ENCODE results near the gene B3GAT3.
"Not testable (repeated sequence)": the region's sequence is repeated elsewhere in the genome, so short reads cannot be mapped to it uniquely, and the experiment has no call there.

The B3GAT3 gene

DNA sequence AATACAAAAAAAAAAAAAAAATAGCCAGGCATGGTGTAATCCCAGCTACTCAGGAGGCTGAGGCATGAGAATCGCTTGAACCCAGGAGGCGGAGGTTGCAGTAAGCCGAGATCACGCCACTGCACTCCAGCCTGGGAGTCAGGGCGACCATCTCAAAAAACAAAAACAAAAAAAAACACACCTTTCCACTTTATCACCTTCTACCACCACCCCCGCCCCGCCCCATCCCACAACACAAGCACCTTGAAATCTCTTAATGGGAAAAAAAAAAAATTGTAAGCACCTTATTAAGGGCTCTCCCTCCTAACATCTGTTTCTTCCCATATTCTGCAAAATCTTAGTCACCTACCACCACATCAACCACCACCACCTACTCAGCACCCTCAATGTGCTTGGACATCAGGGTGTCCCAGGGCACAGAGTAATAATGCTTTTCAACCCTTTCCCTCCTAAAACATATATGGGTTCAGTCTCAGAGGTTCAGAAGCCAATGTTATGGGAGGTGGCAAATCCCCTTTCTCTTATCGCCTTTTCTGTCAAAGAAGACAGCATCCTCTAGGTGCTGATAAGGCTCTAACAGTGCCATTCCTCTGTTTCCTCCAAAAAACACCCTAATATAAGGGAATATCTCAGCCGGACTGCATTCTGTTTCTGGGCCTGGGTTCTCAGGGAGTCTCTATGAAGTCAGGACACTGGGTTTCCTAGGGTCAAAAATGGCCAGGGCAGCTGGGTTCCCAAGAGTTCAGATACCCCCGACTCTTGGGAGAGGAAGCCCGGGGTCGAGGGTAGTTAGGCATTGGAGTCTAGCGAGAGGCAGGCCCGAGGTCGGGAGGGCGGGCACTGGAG lies 30.6 kb upstream of the B3GAT3 start:
- H3K9me2 ChIP-seq (replicated peaks; ENCODE audit: control insufficient read depth, low read length) = no peaks in the 10 kb centered on the region
- peak overlapping the region; percentile 80 for H3K27ac ChIP-seq (ENCODE audit: low read depth, low read length)
- peaks cover 30% of the 10 kb centered on the region for H3K4me1 ChIP-seq (ENCODE audit: control insufficient read depth, low read length)
- no peaks in the 10 kb centered on the region for H3K27me3 ChIP-seq (ENCODE audit: control insufficient read depth, low read length)
- H3K9me3 ChIP-seq (ENCODE audit: control insufficient read depth, insufficient read depth, low read length) = no peaks in the 10 kb centered on the region
- peak overlapping the region; percentile 97 for H3K4me2 ChIP-seq (ENCODE audit: low read length)
- H3K79me2 ChIP-seq (ENCODE audit: control insufficient read depth, low read length) = peaks cover 47% of the 10 kb centered on the region
- peaks cover 11% of the 10 kb centered on the region for H3F3A ChIP-seq (ENCODE audit: control insufficient read depth, insufficient read depth)
- peak overlapping the region; percentile 95 for H3K4me3 ChIP-seq (ENCODE audit: low read length)
- H3K36me3 ChIP-seq (ENCODE audit: control insufficient read depth, low read length) = peaks cover 35% of the 10 kb centered on the region
- TF ChIP-seq, protein P1, sequence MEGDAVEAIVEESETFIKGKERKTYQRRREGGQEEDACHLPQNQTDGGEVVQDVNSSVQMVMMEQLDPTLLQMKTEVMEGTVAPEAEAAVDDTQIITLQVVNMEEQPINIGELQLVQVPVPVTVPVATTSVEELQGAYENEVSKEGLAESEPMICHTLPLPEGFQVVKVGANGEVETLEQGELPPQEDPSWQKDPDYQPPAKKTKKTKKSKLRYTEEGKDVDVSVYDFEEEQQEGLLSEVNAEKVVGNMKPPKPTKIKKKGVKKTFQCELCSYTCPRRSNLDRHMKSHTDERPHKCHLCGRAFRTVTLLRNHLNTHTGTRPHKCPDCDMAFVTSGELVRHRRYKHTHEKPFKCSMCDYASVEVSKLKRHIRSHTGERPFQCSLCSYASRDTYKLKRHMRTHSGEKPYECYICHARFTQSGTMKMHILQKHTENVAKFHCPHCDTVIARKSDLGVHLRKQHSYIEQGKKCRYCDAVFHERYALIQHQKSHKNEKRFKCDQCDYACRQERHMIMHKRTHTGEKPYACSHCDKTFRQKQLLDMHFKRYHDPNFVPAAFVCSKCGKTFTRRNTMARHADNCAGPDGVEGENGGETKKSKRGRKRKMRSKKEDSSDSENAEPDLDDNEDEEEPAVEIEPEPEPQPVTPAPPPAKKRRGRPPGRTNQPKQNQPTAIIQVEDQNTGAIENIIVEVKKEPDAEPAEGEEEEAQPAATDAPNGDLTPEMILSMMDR (IDR thresholded peaks at IDR 0.05; ENCODE audit: low read depth, low read length, poor library complexity, severe bottlenecking) = no peak
- TF ChIP-seq EZH2phosphoT487 (IDR thresholded peaks at IDR 0.05; ENCODE audit: borderline replicate concordance, low read length) = no peak
- H4K20me1 ChIP-seq (ENCODE audit: control insufficient read depth, insufficient read depth, low read depth, low read length) = no peaks in the 10 kb centered on the region

DNA sequence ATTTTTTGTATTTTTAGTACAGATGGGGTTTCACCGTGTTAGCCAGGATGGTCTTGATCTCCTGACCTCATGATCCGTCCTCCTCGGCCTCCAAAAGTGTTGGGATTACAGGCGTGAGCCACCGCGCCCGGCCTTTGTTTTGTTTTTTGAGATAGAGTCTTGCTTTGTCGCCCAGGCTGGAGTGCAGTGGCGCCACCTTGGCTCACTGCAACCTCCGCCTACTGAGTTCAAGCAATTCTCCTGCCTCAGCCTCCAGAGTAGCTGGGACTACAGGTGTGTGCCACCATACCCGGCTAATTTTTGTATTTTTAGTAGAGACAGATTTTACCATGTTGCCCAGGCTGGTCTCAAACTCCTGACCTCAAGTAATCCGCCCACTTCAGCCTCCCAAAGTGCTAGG lies 28.5 kb upstream of the B3GAT3 start:
- H3K9me2 ChIP-seq (replicated peaks; ENCODE audit: control insufficient read depth, low read length); H3K4me2 ChIP-seq (ENCODE audit: low read length); H3K9me3 ChIP-seq (ENCODE audit: control insufficient read depth, insufficient read depth, low read length); H3F3A ChIP-seq (ENCODE audit: control insufficient read depth, insufficient read depth); H3K27ac ChIP-seq (ENCODE audit: low read depth, low read length); H3K27me3 ChIP-seq (ENCODE audit: control insufficient read depth, low read length); H3K4me3 ChIP-seq (ENCODE audit: low read length); H4K20me1 ChIP-seq (ENCODE audit: control insufficient read depth, insufficient read depth, low read depth, low read length): not testable (repeated sequence)
- peaks cover 40% of the 10 kb centered on the region for H3K4me1 ChIP-seq (ENCODE audit: control insufficient read depth, low read length)
- H3K36me3 ChIP-seq (ENCODE audit: control insufficient read depth, low read length) = peaks cover 49% of the 10 kb centered on the region
- peaks cover 63% of the 10 kb centered on the region for H3K79me2 ChIP-seq (ENCODE audit: control insufficient read depth, low read length)

DNA sequence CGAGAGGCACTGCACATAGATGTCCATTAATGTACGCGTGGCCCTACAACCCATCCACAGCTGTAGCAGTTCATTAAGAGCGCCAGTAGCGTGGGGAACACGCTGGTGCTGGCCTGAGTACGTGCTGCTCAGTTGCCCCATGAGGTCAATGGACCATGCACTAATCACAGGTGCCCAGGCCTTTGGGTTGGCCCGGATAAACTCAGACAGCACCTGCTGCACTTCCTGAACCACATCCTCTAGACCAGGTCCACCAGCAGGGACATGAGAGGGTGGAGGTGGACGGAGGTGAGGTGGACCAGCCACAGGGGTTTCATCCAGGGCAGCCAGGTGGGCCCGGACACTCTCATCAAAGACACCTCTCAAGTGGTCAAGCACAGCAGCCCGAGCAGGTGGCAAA lies 27.7 kb upstream of the B3GAT3 start:
- Histone ChIP-seq H3K27me3 (ENCODE audit: control insufficient read depth, low read length) (no peaks in the 10 kb centered on the region), H3F3A (ENCODE audit: control insufficient read depth, insufficient read depth) (no peaks in the 10 kb centered on the region), H3K79me2 (ENCODE audit: control insufficient read depth, low read length) (peaks cover 71% of the 10 kb centered on the region), H3K4me2 (ENCODE audit: low read length) (no peak overlapping the region), H3K4me1 (ENCODE audit: control insufficient read depth, low read length) (peaks cover 45% of the 10 kb centered on the region), H3K36me3 (ENCODE audit: control insufficient read depth, low read length) (peaks cover 55% of the 10 kb centered on the region), H4K20me1 (ENCODE audit: control insufficient read depth, insufficient read depth, low read depth, low read length) (peaks cover 3% of the 10 kb centered on the region; the same call in 1 of the 2 replicates), H3K4me3 (ENCODE audit: low read length) (no peak overlapping the region), H3K27ac (ENCODE audit: low read depth, low read length) (no peak overlapping the region), H3K9me3 (ENCODE audit: control insufficient read depth, insufficient read depth, low read length) (no peaks in the 10 kb centered on the region), H3K9me2 (replicated peaks; ENCODE audit: control insufficient read depth, low read length) (no peaks in the 10 kb centered on the region)
- no peak for TF ChIP-seq EZH2phosphoT487 (IDR thresholded peaks at IDR 0.05; ENCODE audit: borderline replicate concordance, low read length)

DNA sequence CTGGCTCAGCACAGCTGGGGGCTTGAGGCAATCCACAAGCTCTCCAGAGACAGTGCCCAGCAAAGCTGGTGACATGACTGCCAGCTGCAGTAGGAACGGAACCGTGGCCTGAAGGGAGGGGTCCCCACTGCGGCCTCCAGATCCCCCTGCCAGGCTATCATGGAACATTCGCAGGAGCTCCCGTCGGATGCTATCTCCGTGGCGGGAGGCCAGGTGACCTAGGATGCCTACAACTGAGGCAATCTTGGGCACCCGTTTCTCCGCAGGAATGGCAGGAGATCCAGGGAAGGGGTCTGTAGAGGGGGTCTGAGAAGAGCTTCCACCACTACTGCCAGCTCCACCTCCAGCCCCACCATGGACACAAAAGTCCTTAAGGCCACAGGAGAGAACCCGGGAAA lies 27.2 kb upstream of the B3GAT3 start:
- Histone ChIP-seq H3K4me1 (ENCODE audit: control insufficient read depth, low read length) (peaks cover 44% of the 10 kb centered on the region), H3K79me2 (ENCODE audit: control insufficient read depth, low read length) (peaks cover 76% of the 10 kb centered on the region)

More for the DNA sequence above, 27.2 kb upstream of the B3GAT3 start:
- Histone ChIP-seq H4K20me1 (ENCODE audit: control insufficient read depth, insufficient read depth, low read depth, low read length) (peaks cover 3% of the 10 kb centered on the region; the same call in 1 of the 2 replicates), H3K4me3 (ENCODE audit: low read length) (no peak overlapping the region), H3F3A (ENCODE audit: control insufficient read depth, insufficient read depth) (no peaks in the 10 kb centered on the region), H3K36me3 (ENCODE audit: control insufficient read depth, low read length) (peaks cover 60% of the 10 kb centered on the region), H3K27ac (ENCODE audit: low read depth, low read length) (no peak overlapping the region), H3K9me3 (ENCODE audit: control insufficient read depth, insufficient read depth, low read length) (no peaks in the 10 kb centered on the region), H3K27me3 (ENCODE audit: control insufficient read depth, low read length) (no peaks in the 10 kb centered on the region), H3K4me2 (ENCODE audit: low read length) (no peak overlapping the region), H3K9me2 (replicated peaks; ENCODE audit: control insufficient read depth, low read length) (no peaks in the 10 kb centered on the region)
- no peak for TF ChIP-seq EZH2phosphoT487 (IDR thresholded peaks at IDR 0.05; ENCODE audit: borderline replicate concordance, low read length)
- TF ChIP-seq, protein P1 (IDR thresholded peaks at IDR 0.05; ENCODE audit: low read depth, low read length, poor library complexity, severe bottlenecking) = no peak
